RWPE2 (cell line): ENCODE results near the gene VDR.
A peak's percentile ranks its signal among the peaks of the same experiment; 100 is the strongest.

Experiments
- ATAC-seq: fragments of 200-7000 bp; cut with Tn5 transposase; 3 replicates; pipeline ENCODE4 v1.9.1; 2021; ENCODE audit warnings: low read depth
- DNase-seq: peaks from one replicate; pipeline ENCODE4 v3.0.0-alpha.2; 2020; ENCODE audit warnings: low spot score
- H3K27ac ChIP-seq: fragments of 450-650 bp; 2 replicates; pipeline ENCODE4 v1.5.1; 2017; ENCODE audit warnings: mild to moderate bottlenecking; ENCODE audit not compliant: poor library complexity, severe bottlenecking
- H3K27me3 ChIP-seq: fragments of 250-450 bp; sonication (Bioruptor Pico); 2 replicates; pipeline ENCODE4 v1.5.1; 2021; ENCODE audit warnings: mild to moderate bottlenecking, moderate library complexity; ENCODE audit not compliant: insufficient read depth, poor library complexity, severe bottlenecking
- H3K36me3 ChIP-seq: fragments of 250-450 bp; sonication (Bioruptor Pico); 2 replicates; pipeline ENCODE4 v1.5.1; 2020; ENCODE audit warnings: low read depth, mild to moderate bottlenecking, moderate library complexity
- H3K4me1 ChIP-seq: fragments of 250-450 bp; sonication (Bioruptor Pico); 2 replicates; pipeline ENCODE4 v1.5.1; 2021; ENCODE audit warnings: mild to moderate bottlenecking, moderate library complexity; ENCODE audit not compliant: insufficient read depth, poor library complexity, severe bottlenecking
- H3K4me3 ChIP-seq: fragments of 250-450 bp; sonication (Bioruptor Pico); 2 replicates; pipeline ENCODE4 v1.5.1; 2021; ENCODE audit warnings: mild to moderate bottlenecking, moderate library complexity; ENCODE audit not compliant: severe bottlenecking
- H3K9me3 ChIP-seq: fragments of 250-450 bp; sonication (Bioruptor Pico); 2 replicates; pipeline ENCODE4 v1.5.1; 2021; ENCODE audit warnings: mild to moderate bottlenecking, moderate library complexity; ENCODE audit not compliant: severe bottlenecking
- CTCF ChIP-seq: fragments of 450-650 bp; IDR thresholded peaks from one replicate; pipeline ENCODE4 v1.5.1; 2017; ENCODE audit warnings: mild to moderate bottlenecking, moderate library complexity; ENCODE audit not compliant: poor library complexity, severe bottlenecking

VDR gene

GRCh38 chr12:47904713-47905709 is at the start of gene VDR:
TSS of gene VDR (minus strand) at chr12:47904994. CDS start at chr12:47879113, 25,881 bp downstream.
- H3K27ac ChIP-seq = peak within 1 kb of the TSS; percentile 84
- peak; percentile 85 for TF ChIP-seq CTCF
- H3K4me3 ChIP-seq = peak within 1 kb of the TSS; percentile 58
- H3K27me3 ChIP-seq = no peaks in the 10 kb centered on the region
- H3K9me3 ChIP-seq = no peaks in the 10 kb centered on the region
- peak; percentile 73 for ATAC-seq
- peaks cover 4% of the 10 kb centered on the region; the same call in 1 of the 2 replicates for H3K36me3 ChIP-seq
- DNase-seq = peak; percentile 89
- H3K4me1 ChIP-seq = peaks cover 20% of the 10 kb centered on the region

GRCh38 chr12:47954058-47954457 is 49.3 kb upstream of the VDR start:
- no peak overlapping the region for H3K27ac ChIP-seq
- DNase-seq (peak; percentile 36), ATAC-seq (no peak)
- no peak overlapping the region for H3K4me3 ChIP-seq
- no peaks in the 10 kb centered on the region for H3K36me3 ChIP-seq
- peaks cover 5% of the 10 kb centered on the region for H3K9me3 ChIP-seq
- peaks cover 22% of the 10 kb centered on the region for H3K4me1 ChIP-seq
- no peaks in the 10 kb centered on the region for H3K27me3 ChIP-seq
- no peak for TF ChIP-seq CTCF

- ATAC-seq = peak; percentile 67
- H3K27me3 ChIP-seq = no peaks in the 10 kb centered on the region
- no peak for TF ChIP-seq CTCF
- H3K4me1 ChIP-seq = peaks cover 38% of the 10 kb centered on the region
- DNase-seq = no peak
- peak overlapping the region; percentile 62 for H3K27ac ChIP-seq
- no peaks in the 10 kb centered on the region for H3K36me3 ChIP-seq
- H3K9me3 ChIP-seq = no peaks in the 10 kb centered on the region
- no peak overlapping the region for H3K4me3 ChIP-seq
These were observed 46.2 kb upstream of the VDR start for GRCh38 chr12:47950856-47951468.

- no peaks in the 10 kb centered on the region for H3K36me3 ChIP-seq
- ATAC-seq (peak; percentile 79), DNase-seq (peak; percentile 57)
- H3K9me3 ChIP-seq = no peaks in the 10 kb centered on the region
- TF ChIP-seq CTCF = peak; percentile 94
- no peaks in the 10 kb centered on the region for H3K27me3 ChIP-seq
- H3K4me1 ChIP-seq = peaks cover 44% of the 10 kb centered on the region
- H3K27ac ChIP-seq = peak overlapping the region; percentile 62
- H3K4me3 ChIP-seq = no peak overlapping the region
These were observed 44.9 kb upstream of the VDR start for GRCh38 chr12:47949441-47950341.
